C4-2B (cell line): Measurements from ENCODE around the gene ARHGEF19.

Experiments used
- H3K27ac ChIP-seq: fragments of 450-650 bp; 2 replicates; pipeline ENCODE4 v1.5.1; 2017
- ZFX ChIP-seq: fragments of 450-650 bp; IDR thresholded peaks from 2 replicates; pipeline ENCODE4 v1.6.1; 2017
- TF ChIP-seq, protein P1 (sequence below): fragments of 450-650 bp; conservative IDR thresholded peaks from 2 replicates; pipeline ENCODE4 v1.5.1; 2017; ENCODE audit warnings: mild to moderate bottlenecking

Gene ARHGEF19

DNA sequence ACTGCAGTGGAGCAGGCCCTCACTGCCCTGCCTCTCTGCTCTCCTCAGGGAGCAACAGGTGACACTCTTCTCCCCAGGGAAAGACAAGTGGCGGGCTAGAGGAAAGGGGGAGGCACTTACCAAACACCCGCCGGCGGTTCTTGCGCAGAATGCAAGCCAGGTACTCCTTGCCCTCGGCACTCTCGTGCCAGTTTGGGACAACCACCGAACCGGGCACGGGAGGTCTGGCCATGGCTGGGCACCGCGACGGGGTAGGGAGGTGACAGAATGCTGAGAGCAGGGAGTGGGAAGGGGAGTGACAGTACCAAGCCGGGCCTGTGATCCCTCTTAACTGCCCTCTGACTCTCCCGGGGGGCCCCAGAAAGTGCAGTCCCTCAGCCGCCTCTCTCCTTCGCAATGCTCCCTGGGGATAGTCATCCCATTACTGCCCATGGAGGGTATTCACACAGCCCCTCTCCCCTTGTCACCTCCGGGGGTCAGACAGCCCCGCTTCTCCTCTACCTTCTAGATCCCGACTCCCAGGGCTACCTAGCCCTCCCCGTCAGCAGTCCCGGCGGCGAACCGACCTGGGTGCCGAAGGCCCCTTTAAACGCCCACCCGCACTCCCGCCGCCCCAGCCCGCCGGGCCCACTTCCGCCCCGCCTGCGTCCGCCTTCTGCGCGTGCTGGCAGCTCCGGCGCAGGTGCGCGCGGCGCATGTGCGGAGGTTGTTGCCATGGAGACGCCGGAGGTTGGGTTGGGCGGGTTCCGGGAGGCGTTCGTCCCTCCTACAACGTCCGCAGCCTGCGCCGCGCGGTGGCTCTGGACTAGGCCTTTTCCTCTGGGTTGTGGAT is 24.3 kb upstream of the ARHGEF19 start, which contains the start of gene CPLANE2:
Gene CPLANE2, minus strand, starts transcription at position 673 of the 832 bp plus-strand sequence. Its CDS starts 441 bp downstream, at position 232.
- H3K27ac ChIP-seq, result peak within 1 kb of the TSS; percentile 86
- no peak for TF ChIP-seq ZFX
- TF ChIP-seq, protein P1, sequence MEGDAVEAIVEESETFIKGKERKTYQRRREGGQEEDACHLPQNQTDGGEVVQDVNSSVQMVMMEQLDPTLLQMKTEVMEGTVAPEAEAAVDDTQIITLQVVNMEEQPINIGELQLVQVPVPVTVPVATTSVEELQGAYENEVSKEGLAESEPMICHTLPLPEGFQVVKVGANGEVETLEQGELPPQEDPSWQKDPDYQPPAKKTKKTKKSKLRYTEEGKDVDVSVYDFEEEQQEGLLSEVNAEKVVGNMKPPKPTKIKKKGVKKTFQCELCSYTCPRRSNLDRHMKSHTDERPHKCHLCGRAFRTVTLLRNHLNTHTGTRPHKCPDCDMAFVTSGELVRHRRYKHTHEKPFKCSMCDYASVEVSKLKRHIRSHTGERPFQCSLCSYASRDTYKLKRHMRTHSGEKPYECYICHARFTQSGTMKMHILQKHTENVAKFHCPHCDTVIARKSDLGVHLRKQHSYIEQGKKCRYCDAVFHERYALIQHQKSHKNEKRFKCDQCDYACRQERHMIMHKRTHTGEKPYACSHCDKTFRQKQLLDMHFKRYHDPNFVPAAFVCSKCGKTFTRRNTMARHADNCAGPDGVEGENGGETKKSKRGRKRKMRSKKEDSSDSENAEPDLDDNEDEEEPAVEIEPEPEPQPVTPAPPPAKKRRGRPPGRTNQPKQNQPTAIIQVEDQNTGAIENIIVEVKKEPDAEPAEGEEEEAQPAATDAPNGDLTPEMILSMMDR, result no peak; the same call in 1 of the 2 replicates

DNA sequence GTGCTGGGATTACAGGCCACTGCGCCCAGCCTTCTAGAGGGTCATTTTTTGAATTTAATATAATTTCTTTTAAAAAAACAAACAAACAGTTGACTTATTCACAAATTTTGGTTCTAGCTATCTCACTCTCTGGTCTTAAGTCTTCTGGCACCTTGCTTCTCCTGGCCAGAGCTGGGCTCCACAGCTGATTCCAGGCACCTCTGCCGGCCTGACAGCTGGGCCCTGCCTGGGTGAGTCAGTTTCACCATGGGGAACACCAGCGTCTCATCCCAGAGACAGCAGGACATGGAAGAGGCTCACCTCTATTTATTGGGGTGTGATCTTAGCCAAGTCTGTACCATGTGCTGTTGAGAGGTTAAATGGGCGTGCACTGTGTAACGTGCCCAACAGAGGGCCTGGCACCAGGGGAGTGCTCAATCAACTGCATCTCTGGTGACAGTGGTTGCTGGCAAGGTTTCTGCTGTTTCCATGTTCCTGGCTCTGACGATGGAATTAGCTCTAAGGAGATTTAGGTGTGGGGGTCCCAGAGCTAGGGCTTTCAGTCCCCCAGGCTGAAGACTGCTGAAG is 23.6 kb upstream of the ARHGEF19 start:
- peak overlapping the region; percentile 86 for H3K27ac ChIP-seq
- TF ChIP-seq, protein P1, result no peak; the same call in 1 of the 2 replicates
- no peak for TF ChIP-seq ZFX

DNA sequence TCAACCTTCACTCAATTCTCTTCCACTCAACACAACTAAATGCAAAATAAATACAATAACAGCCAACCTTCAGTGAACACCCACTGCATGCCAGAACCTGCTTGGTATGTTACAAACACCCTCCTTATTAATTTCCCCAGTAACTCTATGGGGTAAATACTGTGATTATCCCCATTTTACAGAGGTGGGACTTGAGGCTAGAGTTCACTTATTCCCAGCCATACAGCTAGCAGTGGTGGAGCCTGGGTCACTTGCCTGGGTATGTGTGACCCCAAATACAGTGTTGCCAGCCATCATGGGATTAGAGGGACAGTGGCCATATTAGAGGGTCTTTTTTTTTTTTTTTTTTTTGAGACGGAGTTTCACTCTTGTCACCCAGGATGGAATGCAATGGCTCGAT is 22.9 kb upstream of the ARHGEF19 start:
- TF ChIP-seq, protein P1, result no peak
- no peak for TF ChIP-seq ZFX
- no peak overlapping the region; the same call in 1 of the 2 replicates for H3K27ac ChIP-seq

DNA sequence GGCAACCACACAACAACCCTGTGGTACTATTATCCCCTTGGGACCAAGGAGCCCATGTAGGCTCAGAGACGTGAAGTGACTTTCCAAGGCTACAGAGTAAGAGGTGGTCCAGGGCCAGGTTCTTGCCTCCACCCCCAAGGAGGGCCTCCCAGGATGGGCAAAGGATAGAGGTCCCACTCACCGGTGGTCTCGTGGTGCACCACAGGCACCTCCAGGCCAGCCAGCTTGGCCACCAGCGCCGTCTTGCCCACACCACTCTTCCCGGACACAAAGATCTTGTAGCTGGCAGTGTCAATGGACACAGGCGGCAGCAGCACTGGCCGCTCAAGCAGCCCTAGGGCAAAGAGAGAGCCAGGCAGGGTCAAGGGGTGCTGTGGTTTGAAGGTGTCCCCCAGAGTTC is 21.0 kb upstream of the ARHGEF19 start:
- TF ChIP-seq ZFX, result no peak
- TF ChIP-seq, protein P1, result no peak

DNA sequence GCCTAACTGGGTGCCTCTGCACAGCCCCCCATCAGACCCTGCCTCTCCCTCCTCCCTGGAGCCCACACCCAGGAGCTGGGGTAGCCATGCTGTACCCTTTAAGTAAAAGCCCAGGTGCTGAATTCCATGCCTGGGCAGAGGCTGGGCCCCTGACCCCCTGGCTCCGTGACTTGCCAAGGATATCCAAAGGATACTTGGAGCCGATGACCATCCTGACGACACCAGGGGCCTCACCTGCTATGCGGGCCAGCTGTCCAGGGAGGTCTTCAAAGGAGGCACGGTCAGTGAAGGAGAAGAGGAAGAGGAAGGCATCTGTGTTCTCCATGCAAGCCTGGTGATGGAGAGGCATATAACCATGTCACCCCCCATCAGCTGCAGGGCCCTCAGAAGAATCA is 19.9 kb upstream of the ARHGEF19 start:
- TF ChIP-seq, protein P1, result no peak
- TF ChIP-seq ZFX, result no peak
- H3K27ac ChIP-seq, result no peak overlapping the region

More for the DNA sequence above, 21.0 kb upstream of the ARHGEF19 start:
- H3K27ac ChIP-seq, result no peak overlapping the region

DNA sequence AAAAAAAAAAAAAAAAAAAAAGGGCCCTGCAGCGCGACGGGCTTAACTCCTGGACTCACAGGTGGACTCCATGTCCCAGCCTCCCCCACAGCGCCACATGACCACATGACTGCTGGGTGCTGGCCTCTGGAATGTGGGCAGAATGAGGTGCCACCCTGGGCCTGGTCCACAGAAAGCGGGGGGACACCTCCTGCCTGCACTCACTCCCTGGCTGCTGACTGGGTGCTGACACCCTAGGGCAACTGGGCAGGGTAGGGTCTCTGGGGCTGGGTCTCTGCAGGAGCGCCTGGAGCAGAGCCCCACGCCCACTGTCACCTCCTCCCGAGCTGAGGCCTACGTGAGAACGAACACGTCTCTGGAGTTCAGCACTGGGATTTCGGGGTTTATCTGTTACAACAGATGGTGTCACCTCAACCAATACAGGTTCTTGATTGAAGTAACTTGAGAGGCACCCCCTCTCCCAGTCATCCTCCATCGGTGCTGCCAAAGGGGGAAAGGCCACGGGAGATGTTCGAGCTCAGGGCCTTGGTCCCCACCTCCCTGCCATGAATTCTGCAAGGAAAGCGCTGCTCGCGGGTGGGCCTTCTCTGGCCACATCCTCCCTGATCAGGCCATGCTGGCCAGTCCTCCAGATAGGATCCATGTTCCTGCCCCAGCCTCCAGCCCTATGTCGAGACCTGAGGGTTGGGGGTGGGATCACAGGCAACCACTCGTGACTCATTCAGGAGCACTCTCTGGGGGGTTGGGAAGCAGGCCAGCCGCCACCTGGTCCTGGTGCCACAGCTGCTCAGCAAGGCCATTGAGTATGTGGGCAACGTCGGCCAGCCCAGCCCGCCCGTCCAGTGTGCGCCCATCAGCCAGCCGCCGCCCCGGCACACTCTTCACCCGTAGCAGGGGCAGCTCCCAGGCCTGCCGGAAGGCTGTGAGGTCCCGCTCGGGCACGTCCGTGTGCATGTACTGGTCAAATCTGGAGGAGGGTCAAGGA is 19.2 kb upstream of the ARHGEF19 start:
- H3K27ac ChIP-seq, result no peak overlapping the region

More for the DNA sequence above, 19.2 kb upstream of the ARHGEF19 start:
- TF ChIP-seq, protein P1, result no peak
- TF ChIP-seq ZFX, result no peak
